ENCODE results near the gene GCAT.
A peak's percentile ranks its signal among the peaks of the same experiment; 100 is the strongest.

The GCAT gene

GRCh38 chr22:37812869-37813678 lies 5.3 kb downstream of the GCAT start:
- no peak for DNase-seq (ENCODE audit: low read depth)
- H3K4me3 ChIP-seq (ENCODE audit: low read depth, low read length): no peak overlapping the region
- TF ChIP-seq CTCF (conservative IDR thresholded peaks at IDR 0.05; ENCODE audit: low read depth, low read length): no peak

- no peak for TF ChIP-seq CTCF (conservative IDR thresholded peaks at IDR 0.05; ENCODE audit: low read depth, low read length)
- no peak for DNase-seq (ENCODE audit: low read depth)
- H3K4me3 ChIP-seq (ENCODE audit: low read depth, low read length): no peak overlapping the region
Measured at GRCh38 chr22:37815593-37815992, 7.9 kb downstream of the GCAT start.

- TF ChIP-seq CTCF (conservative IDR thresholded peaks at IDR 0.05; ENCODE audit: low read depth, low read length): no peak
- DNase-seq (ENCODE audit: low read depth): no peak
- no peak overlapping the region for H3K4me3 ChIP-seq (ENCODE audit: low read depth, low read length)
Measured at GRCh38 chr22:37816543-37817180, 8.9 kb downstream of the GCAT start.

- DNase-seq (ENCODE audit: low read depth): peak; percentile 84
- TF ChIP-seq CTCF (conservative IDR thresholded peaks at IDR 0.05; ENCODE audit: low read depth, low read length): peak; percentile 62
- H3K4me3 ChIP-seq (ENCODE audit: low read depth, low read length): peak overlapping the region; percentile 52
Measured at GRCh38 chr22:37817705-37818408, 10.1 kb downstream of the GCAT start.

GRCh38 chr22:37818409-37819104 lies 10.8 kb downstream of the GCAT start:
- peak; percentile 57 for DNase-seq (ENCODE audit: low read depth)
- peak; percentile 53 for TF ChIP-seq CTCF (conservative IDR thresholded peaks at IDR 0.05; ENCODE audit: low read depth, low read length)
- peak overlapping the region; percentile 44 for H3K4me3 ChIP-seq (ENCODE audit: low read depth, low read length)

- H3K4me3 ChIP-seq (ENCODE audit: low read depth, low read length): peak overlapping the region; percentile 44
- no peak for DNase-seq (ENCODE audit: low read depth)
- no peak for TF ChIP-seq CTCF (conservative IDR thresholded peaks at IDR 0.05; ENCODE audit: low read depth, low read length)
Measured at GRCh38 chr22:37819105-37819433, 11.3 kb downstream of the GCAT start.

All from choroid plexus epithelial cell (primary cell).